ENCODE data around the gene UBA1.

DNA sequence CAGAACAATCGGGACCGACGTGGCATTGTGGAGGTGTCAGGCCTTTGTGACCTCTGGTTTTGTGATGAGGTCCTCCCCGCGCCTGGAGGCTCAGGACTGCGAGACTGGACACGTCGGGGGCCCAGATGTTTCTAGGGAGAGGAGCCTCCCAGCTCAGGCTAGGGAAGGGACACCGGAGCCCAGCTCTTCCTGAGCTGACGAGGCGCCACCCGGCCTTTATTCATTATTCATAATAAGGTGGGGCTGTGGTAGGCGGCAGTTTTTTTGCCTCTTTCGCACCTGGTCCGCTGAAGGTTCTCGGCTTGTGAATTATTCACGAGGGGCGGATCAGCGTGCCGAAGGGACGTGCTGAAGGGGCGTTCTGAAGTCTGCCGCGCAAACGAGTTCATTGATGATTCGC, 2.3 kb upstream of the UBA1 start:
- peak in 1 of 4 donors; percentile 6 for TF ChIP-seq POLR2A (IDR thresholded peaks at IDR 0.05)
- TF ChIP-seq, protein P1, sequence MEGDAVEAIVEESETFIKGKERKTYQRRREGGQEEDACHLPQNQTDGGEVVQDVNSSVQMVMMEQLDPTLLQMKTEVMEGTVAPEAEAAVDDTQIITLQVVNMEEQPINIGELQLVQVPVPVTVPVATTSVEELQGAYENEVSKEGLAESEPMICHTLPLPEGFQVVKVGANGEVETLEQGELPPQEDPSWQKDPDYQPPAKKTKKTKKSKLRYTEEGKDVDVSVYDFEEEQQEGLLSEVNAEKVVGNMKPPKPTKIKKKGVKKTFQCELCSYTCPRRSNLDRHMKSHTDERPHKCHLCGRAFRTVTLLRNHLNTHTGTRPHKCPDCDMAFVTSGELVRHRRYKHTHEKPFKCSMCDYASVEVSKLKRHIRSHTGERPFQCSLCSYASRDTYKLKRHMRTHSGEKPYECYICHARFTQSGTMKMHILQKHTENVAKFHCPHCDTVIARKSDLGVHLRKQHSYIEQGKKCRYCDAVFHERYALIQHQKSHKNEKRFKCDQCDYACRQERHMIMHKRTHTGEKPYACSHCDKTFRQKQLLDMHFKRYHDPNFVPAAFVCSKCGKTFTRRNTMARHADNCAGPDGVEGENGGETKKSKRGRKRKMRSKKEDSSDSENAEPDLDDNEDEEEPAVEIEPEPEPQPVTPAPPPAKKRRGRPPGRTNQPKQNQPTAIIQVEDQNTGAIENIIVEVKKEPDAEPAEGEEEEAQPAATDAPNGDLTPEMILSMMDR (IDR thresholded peaks at IDR 0.05), result no peak
